MM.1S (cell line): Measurements from ENCODE around the gene CYREN.

Source experiments
- DNase-seq: peaks from one replicate; pipeline ENCODE4 v3.0.0-alpha.2; 2015
- H2AFZ ChIP-seq: fragments of 300-600 bp; sonication (generic); 2 replicates; pipeline ENCODE4 v1.6.0; 2016; ENCODE audit warnings: antibody characterized with exemption, low read length
- H3F3A ChIP-seq: fragments of 300-600 bp; sonication (generic); 2 replicates; pipeline ENCODE4 v1.6.1; 2016; ENCODE audit warnings: mild to moderate bottlenecking, antibody characterized with exemption, low read length, moderate library complexity, mixed read lengths; ENCODE audit not compliant: insufficient read depth
- H3K27ac ChIP-seq: fragments of 300-600 bp; sonication (generic); 2 replicates; pipeline ENCODE4 v1.5.1; 2016; ENCODE audit warnings: mild to moderate bottlenecking, low read length
- H3K27me3 ChIP-seq: fragments of 300-600 bp; sonication (generic); replicated peaks from 2 replicates; pipeline ENCODE4 v1.6.0; 2016; ENCODE audit warnings: low read length; ENCODE audit not compliant: insufficient read depth
- H3K36me3 ChIP-seq: fragments of 300-600 bp; sonication (generic); replicated peaks from 2 replicates; pipeline ENCODE4 v1.6.1; 2016; ENCODE audit warnings: mild to moderate bottlenecking, low read length, mixed read lengths; ENCODE audit not compliant: insufficient read depth
- H3K4me1 ChIP-seq: fragments of 300-600 bp; sonication (generic); 2 replicates; pipeline ENCODE4 v1.6.1; 2016; ENCODE audit warnings: low read length, mixed read lengths
- H3K4me2 ChIP-seq: fragments of 300-600 bp; sonication (generic); 2 replicates; pipeline ENCODE4 v1.6.0; 2016; ENCODE audit warnings: low read depth, low read length
- H3K4me3 ChIP-seq: fragments of 300-600 bp; sonication (generic); 2 replicates; pipeline ENCODE4 v1.5.1; 2016; ENCODE audit warnings: low read length, mixed read lengths
- H3K79me2 ChIP-seq: fragments of 300-600 bp; sonication (generic); 2 replicates; pipeline ENCODE4 v1.6.1; 2016; ENCODE audit warnings: mixed run types, low read length, mixed read lengths
- H3K9ac ChIP-seq: fragments of 300-600 bp; sonication (generic); 2 replicates; pipeline ENCODE4 v1.6.1; 2016; ENCODE audit warnings: low read length, mixed read lengths
- H3K9me2 ChIP-seq: fragments of 300-600 bp; sonication (generic); replicated peaks from 2 replicates; pipeline ENCODE4 v1.6.1; 2016; ENCODE audit warnings: mild to moderate bottlenecking, low read length, mixed read lengths; ENCODE audit not compliant: insufficient read depth
- H3K9me3 ChIP-seq: fragments of 300-600 bp; sonication (generic); replicated peaks from 2 replicates; pipeline ENCODE4 v1.6.1; 2016; ENCODE audit warnings: mild to moderate bottlenecking, low read length, mixed read lengths; ENCODE audit not compliant: insufficient read depth
- H4K20me1 ChIP-seq: fragments of 300-600 bp; sonication (generic); 2 replicates; pipeline ENCODE4 v1.6.1; 2016; ENCODE audit warnings: mild to moderate bottlenecking, low read length, moderate library complexity, mixed read lengths; ENCODE audit not compliant: insufficient read depth
- EZH2 ChIP-seq: fragments of 300-600 bp; sonication (generic); optimal IDR thresholded peaks from 2 replicates; pipeline ENCODE3; 2017; ENCODE audit warnings: low read depth, mild to moderate bottlenecking, antibody characterized with exemption, low read length, mixed read lengths
- EZH2phosphoT487 ChIP-seq: fragments of 300-600 bp; sonication (generic); IDR thresholded peaks from 2 replicates; pipeline ENCODE4 v1.6.1; 2018; ENCODE audit warnings: antibody characterized with exemption, low read length
- TF ChIP-seq, protein P1 (sequence below): fragments of 300-600 bp; sonication (generic); IDR thresholded peaks from 2 replicates; pipeline ENCODE4 v1.5.1; 2016; ENCODE audit warnings: antibody characterized with exemption, low read length, mixed read lengths

CYREN gene

DNA sequence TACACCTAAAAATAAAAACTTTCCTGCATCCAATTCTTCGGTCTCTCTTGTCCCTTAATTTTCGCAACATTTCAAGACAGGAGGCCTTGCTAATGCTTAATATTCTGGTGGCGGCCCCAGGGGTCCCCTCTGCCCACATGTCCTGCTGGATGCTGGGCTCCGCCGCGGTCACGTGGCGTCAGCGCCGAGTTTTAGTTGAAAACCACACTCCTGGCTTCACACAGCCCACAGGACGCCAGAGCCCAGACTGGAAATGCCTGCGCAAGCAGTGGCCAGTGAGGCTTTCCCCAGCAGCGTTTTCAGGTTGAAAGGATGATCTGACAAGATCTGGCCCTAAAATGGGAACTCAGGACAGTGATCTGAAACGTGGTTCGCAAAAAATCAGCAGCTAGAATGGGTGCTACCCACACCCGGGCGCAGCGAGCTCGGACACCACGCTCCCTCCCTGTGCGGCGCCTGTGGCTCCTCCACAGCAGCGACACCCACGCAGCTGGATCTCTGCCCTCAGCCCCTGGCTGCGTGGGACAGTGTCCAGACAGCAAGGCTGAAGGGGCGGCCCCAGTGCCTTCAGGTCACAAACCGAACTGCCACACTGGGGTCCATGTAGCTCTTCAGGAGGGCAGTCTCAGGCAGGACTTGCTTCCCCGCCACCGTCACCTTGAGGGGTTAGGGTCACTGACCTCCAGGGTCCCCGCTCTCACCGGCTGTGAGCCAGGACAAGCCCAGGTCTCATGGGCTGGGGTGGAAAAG is 11.6 kb upstream of the CYREN start:
- no peaks in the 10 kb centered on the region for H3K9me2 ChIP-seq
- H3K36me3 ChIP-seq: no peaks in the 10 kb centered on the region; the same call in 1 of the 2 replicates
- 0 out of 2 replicates have a peak, but pooled peaks cover 3% of the 10 kb centered on the region for H3K9me3 ChIP-seq
- H3K9ac ChIP-seq: no peak overlapping the region
- no peaks in the 10 kb centered on the region for H3K4me1 ChIP-seq
- no peaks in the 10 kb centered on the region for H4K20me1 ChIP-seq
- H3K79me2 ChIP-seq: no peaks in the 10 kb centered on the region
- H2AFZ ChIP-seq: no peak overlapping the region
- no peak for DNase-seq
- H3K27me3 ChIP-seq: no peaks in the 10 kb centered on the region
- H3K4me3 ChIP-seq: no peak overlapping the region
- no peaks in the 10 kb centered on the region for H3F3A ChIP-seq
- H3K4me2 ChIP-seq: no peak overlapping the region
- H3K27ac ChIP-seq: no peak overlapping the region
- TF ChIP-seq, protein P1, sequence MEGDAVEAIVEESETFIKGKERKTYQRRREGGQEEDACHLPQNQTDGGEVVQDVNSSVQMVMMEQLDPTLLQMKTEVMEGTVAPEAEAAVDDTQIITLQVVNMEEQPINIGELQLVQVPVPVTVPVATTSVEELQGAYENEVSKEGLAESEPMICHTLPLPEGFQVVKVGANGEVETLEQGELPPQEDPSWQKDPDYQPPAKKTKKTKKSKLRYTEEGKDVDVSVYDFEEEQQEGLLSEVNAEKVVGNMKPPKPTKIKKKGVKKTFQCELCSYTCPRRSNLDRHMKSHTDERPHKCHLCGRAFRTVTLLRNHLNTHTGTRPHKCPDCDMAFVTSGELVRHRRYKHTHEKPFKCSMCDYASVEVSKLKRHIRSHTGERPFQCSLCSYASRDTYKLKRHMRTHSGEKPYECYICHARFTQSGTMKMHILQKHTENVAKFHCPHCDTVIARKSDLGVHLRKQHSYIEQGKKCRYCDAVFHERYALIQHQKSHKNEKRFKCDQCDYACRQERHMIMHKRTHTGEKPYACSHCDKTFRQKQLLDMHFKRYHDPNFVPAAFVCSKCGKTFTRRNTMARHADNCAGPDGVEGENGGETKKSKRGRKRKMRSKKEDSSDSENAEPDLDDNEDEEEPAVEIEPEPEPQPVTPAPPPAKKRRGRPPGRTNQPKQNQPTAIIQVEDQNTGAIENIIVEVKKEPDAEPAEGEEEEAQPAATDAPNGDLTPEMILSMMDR: no peak
- TF ChIP-seq EZH2phosphoT487 (no peak), EZH2 (no peak)

DNA sequence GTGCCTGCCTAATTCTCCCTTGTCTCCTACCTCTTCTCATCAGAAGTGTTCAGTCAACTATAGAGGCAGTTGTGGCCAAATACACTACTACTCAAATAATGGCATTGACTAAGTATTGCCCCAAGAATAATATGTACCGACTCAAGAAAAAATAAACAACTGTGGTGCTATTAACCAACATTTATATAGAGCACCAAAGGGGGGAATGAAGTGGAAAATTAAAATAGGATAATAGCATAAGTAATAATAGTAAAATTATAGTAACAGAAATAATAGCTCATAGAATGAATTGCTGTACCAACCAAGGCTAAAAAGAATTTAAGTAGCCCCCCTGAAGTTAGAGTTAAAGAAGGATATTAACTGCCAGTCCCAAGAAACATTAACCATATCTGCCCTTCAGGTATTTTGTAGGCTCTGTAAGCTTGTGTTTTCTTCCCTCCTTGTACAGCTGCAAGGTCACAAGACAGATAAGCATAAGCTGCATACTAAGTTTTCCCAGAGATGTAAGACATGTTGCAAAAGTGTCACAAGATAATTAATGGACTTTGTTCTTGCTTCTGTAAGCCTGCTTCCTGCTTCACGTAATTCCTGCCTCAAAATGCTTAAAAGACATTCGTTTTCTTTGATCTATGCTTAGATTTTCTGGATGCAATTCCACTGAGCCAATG is 10.9 kb upstream of the CYREN start:
- H3K9me2 ChIP-seq: no peaks in the 10 kb centered on the region
- DNase-seq: no peak
- no peak overlapping the region for H2AFZ ChIP-seq
- H3K36me3 ChIP-seq: no peaks in the 10 kb centered on the region; the same call in 1 of the 2 replicates
- no peak overlapping the region for H3K4me3 ChIP-seq
- no peak overlapping the region for H3K4me2 ChIP-seq
- no peak overlapping the region for H3K27ac ChIP-seq
- no peak overlapping the region for H3K9ac ChIP-seq
- TF ChIP-seq, protein P1: no peak
- no peak for TF ChIP-seq EZH2phosphoT487
- no peak for TF ChIP-seq EZH2
- no peaks in the 10 kb centered on the region for H3F3A ChIP-seq
- no peaks in the 10 kb centered on the region for H3K27me3 ChIP-seq
- H3K4me1 ChIP-seq: no peaks in the 10 kb centered on the region
- H4K20me1 ChIP-seq: no peaks in the 10 kb centered on the region
- 0 out of 2 replicates have a peak, but pooled peaks cover 3% of the 10 kb centered on the region for H3K9me3 ChIP-seq
- H3K79me2 ChIP-seq: no peaks in the 10 kb centered on the region

DNA sequence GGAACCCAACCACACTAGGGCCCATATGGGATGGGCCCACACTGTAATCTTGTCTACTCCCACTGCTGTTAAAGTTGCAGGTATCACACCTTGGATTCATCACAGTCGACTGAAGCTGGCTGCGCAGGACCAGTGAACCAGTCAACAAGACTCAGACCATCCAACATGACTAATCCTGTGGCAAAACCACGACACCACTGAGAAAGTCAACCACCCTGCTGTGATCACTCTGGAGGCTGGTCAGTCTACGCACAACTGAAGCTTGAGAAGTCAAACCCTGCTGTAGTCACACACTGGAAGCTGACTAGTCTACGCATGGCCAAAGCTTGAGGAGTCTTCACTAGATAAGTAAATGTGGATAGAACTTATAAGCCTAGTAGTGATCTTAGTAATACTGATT is 9.6 kb upstream of the CYREN start:
- no peaks in the 10 kb centered on the region; the same call in 1 of the 2 replicates for H3K36me3 ChIP-seq
- H3K27ac ChIP-seq: no peak overlapping the region
- no peaks in the 10 kb centered on the region for H3K79me2 ChIP-seq
- H3K9me3 ChIP-seq: 0 out of 2 replicates have a peak, but pooled peaks cover 3% of the 10 kb centered on the region
- no peak for TF ChIP-seq EZH2
- no peak for TF ChIP-seq EZH2phosphoT487
- TF ChIP-seq, protein P1: no peak
- no peaks in the 10 kb centered on the region for H3K4me1 ChIP-seq
- H2AFZ ChIP-seq: no peak overlapping the region
- no peak overlapping the region for H3K4me3 ChIP-seq
- H3F3A ChIP-seq: no peaks in the 10 kb centered on the region
- no peaks in the 10 kb centered on the region for H4K20me1 ChIP-seq
- no peaks in the 10 kb centered on the region for H3K9me2 ChIP-seq
- DNase-seq: no peak
- no peak overlapping the region for H3K4me2 ChIP-seq
- H3K27me3 ChIP-seq: no peaks in the 10 kb centered on the region
- H3K9ac ChIP-seq: no peak overlapping the region
